Esophagus squamous epithelium (tissue), 4 donors: ENCODE measurements around the gene TBC1D1.

Experiments
- POLR2A ChIP-seq, 4 donors: fragments of 450-650 bp; IDR thresholded peaks; one replicate each; pipeline ENCODE4 v1.6.1; 2017; ENCODE audit warnings: antibody characterized with exemption in 4 of 4, mild to moderate bottlenecking in 4 of 4, moderate library complexity in 3 of 4
- TF ChIP-seq, protein P1 (sequence below), 6 experiments: fragments of 450-650 bp in 4 of 6; fragments of 200-600 bp in 2 of 6; sonication (generic) in 2 of 6; IDR thresholded peaks; one replicate each; pipeline ENCODE4 v1.5.1; 2016 to 2019; ENCODE audit warnings: antibody characterized with exemption in 6 of 6, mild to moderate bottlenecking in 4 of 6, moderate library complexity in 4 of 6

GRCh38 chr4:38077791-38078489 lies 187.1 kb downstream of the TBC1D1 start:
- TF ChIP-seq, protein P1, sequence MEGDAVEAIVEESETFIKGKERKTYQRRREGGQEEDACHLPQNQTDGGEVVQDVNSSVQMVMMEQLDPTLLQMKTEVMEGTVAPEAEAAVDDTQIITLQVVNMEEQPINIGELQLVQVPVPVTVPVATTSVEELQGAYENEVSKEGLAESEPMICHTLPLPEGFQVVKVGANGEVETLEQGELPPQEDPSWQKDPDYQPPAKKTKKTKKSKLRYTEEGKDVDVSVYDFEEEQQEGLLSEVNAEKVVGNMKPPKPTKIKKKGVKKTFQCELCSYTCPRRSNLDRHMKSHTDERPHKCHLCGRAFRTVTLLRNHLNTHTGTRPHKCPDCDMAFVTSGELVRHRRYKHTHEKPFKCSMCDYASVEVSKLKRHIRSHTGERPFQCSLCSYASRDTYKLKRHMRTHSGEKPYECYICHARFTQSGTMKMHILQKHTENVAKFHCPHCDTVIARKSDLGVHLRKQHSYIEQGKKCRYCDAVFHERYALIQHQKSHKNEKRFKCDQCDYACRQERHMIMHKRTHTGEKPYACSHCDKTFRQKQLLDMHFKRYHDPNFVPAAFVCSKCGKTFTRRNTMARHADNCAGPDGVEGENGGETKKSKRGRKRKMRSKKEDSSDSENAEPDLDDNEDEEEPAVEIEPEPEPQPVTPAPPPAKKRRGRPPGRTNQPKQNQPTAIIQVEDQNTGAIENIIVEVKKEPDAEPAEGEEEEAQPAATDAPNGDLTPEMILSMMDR (IDR thresholded peaks at IDR 0.05): no peak
- TF ChIP-seq POLR2A (IDR thresholded peaks at IDR 0.05): no peak
